Measurements from ENCODE around the gene CPNE7.
"Not testable (repeated sequence)": the region's sequence is repeated elsewhere in the genome, so short reads cannot be mapped to it uniquely, and the experiment has no call there.

The CPNE7 gene

DNA sequence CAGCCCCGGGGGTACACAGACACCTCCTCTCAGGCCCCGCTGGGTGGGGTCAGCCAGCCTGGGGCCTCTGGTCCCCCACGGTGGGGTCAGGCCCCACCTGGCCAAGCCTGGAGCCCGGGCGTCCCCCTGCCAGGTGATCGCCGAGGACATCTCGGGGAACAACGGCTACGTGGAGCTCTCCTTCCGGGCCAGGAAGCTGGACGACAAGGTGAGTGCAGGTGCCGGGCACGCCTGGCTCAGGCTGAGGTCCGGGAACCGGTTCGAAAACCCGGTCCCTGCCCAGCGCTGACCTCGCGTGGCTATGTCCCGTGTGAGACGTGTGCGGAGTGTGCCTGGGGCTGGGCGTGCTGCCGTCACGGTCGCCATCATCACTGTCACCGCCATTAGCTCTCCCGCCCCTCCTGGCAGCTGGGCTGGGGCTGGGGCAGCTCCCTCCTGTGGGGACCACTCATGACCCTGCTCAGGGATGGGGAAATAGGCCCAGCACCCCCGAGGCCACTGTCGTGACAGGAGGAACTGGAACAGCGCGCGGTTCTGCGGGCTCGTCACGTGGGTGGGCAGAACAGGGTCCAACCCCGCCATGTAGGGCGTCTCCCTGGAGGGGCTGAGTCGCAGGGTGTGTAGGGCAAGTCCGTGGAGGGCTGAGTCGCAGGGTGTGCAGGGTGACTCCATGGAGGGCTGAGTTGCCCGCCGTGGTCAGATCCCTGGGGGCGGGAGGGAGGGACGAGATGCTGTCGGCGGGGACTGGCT lies 8.5 kb downstream of the CPNE7 start:
- no peak for DNase-seq (ENCODE audit: low read depth)

DNA sequence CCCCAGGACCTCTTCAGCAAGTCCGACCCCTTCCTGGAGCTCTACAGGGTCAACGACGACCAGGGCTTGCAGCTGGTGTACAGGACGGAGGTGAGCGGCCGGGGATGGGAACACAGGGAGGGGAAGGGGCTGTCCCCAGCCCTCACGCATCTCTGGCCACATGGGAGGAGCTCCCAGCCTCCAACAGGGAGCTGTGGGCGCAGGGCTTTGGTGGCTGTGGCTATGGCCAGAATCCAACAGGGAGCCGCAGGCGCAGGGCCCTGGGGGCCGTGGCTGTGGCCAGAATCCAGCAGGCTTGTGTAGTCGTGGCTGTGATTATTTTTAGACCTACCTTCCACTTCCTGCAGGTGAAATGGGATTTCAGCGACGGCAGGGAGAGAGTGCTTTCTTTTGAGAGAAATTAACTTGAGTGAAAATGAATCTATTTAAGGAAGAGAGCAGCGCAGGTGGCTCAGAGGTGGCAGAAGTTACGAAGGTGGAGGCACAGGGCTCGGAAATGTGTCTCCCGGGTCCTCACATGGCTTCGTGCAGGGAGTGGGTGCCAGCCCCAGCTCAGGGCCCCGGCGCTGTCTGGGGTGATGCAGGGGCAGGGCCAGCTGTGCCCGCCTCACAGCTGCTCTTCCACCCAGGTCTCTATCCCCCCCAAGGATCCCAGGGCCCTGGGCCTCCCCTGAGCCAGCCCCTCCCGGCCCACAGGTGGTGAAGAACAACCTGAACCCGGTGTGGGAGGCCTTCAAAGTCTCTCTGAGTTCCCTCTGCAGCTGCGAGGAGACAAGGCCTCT lies 9.4 kb downstream of the CPNE7 start:
- DNase-seq (ENCODE audit: low read depth): no peak

DNA sequence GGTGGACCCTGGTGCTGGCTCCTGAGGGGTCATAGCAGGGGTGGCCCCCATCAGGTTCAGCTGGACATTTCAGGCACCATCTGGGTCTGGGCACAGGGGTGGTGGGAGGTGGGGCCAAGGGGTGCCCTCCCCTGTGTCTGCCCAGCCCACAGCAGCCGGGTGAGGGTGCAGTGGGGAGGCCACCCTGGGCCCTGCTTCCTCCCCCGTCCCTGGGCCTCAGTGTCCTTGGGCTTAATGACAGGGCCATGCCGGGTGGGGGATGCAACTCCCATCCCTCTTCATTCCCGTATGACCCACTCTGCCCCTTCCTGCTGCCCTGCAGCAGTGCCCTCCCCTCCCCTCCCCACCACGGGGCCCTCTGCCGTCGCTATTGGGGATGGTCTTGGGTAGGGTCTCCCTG lies 10.7 kb downstream of the CPNE7 start:
- DNase-seq (ENCODE audit: low read depth): no peak

DNA sequence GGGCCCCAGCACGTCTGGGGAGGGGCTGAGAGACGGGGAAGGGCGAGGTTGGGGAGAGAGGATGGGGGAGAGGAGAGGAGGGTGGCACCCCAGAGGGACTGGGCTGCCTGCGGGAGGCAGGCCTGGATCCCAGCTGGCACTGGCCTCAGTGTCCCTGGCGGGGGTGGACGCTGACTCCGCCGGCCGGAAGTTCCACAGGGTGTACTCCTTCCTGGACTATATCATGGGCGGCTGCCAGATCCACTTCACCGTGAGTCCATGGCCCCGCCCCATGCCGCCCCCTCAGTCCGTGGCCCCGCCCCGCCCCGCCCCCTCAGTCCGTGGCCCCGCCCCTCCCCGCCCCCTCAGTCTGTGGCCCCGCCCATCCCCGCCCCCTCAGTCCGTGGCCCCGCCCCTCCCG lies 11.3 kb downstream of the CPNE7 start:
- DNase-seq (ENCODE audit: low read depth): no peak

DNA sequence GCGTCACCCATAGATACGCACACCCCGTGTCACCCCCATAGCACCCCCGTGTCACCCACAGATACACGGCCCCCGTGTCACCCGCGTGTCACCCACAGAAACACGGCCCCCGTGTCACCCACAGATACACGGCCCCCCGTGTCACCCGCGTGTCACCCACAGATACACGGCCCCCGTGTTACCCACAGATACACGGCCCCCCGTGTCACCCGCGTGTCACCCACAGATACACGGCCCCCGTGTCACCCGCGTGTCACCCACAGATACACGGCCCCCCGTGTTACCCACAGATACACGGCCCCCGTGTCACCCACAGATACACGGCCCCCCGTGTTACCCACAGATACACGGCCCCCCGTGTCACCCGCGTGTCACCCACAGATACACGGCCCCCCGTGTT lies 12.1 kb downstream of the CPNE7 start:
- DNase-seq (ENCODE audit: low read depth): not testable (repeated sequence)

DNA sequence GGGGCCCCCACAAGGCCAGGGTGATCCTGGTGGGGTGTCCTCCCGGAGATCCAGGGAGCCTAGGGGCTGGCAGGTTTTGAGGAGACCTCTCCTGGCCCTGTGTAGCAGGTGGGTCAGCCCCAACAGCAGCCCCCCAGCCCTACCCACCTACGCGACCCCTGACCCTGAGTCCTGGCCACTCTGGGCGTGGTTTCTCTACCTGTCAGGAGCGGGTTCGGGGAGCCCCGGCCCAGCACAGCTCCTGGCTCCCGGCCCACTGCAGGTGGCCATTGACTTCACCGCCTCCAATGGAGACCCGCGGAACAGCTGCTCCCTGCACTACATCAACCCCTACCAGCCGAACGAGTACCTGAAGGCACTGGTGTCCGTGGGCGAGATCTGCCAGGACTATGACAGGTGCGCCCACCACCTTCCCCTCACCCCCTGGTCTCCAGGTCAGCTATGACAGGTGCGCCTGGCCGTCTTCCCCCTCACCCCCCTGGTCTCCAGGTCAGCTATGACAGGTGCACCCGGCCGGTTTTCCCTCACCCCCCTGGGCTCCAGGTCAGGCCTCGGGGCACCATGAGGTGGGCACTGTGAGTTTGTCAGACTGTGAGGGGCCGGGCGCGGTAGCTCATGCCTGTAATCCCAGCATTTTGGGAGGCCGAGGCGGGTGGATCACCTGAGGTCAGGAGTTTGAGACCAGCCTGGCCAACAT lies 13.0 kb downstream of the CPNE7 start:
- DNase-seq (ENCODE audit: low read depth): no peak

DNA sequence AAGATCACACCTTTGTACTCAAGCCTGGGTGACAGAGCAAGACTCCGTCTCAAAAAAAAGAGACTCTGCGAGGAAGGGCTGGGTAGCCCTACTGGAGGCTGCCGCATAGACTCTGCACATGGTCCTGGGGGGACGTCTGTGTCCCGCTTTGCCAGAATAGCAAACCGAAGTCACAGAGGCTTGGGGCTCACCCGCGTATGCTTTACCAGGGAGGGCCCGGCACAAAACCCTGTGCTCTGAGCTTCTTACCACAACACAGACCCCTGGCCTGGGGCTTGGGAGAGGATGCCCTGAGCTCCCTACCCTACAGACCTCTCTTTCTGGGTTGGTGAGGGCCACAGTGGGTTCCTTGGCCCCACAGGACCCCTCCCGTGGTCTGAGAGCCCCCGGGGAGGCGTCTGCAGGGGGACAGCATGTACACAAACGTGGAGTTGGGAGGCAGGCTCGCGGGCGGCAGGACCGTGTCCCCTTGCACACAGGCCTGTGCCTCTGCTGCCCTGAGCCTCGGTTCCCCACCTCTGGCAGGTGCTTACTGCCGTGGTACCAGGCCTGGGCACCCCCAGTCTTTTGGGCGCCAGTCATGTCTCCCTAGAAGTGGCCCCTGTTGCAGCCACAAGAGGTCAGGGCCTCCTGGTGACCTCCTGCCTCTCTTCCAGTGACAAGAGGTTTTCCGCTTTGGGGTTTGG lies 13.8 kb downstream of the CPNE7 start:
- no peak for DNase-seq (ENCODE audit: low read depth)

DNA sequence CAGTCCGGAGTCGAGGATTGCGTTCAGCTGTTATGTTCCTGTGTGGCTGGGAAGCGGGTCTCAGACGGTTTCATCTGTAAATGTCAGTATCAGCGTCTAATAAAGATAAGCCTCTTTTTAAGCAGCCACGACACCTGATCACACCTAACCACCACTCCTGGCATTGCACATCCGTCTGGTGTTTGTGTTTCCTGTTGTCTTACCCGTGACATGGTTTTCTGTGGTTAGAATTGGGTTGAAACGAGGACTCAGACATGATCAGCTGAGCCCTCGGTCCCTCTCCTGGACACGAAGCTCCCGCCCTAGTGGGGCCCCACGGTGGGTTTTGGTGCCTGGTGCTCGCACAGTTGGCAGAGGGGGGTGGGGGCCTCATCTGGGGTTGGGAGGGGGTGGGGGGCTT lies 18.3 kb downstream of the CPNE7 start:
- no peak for DNase-seq (ENCODE audit: low read depth)

DNA sequence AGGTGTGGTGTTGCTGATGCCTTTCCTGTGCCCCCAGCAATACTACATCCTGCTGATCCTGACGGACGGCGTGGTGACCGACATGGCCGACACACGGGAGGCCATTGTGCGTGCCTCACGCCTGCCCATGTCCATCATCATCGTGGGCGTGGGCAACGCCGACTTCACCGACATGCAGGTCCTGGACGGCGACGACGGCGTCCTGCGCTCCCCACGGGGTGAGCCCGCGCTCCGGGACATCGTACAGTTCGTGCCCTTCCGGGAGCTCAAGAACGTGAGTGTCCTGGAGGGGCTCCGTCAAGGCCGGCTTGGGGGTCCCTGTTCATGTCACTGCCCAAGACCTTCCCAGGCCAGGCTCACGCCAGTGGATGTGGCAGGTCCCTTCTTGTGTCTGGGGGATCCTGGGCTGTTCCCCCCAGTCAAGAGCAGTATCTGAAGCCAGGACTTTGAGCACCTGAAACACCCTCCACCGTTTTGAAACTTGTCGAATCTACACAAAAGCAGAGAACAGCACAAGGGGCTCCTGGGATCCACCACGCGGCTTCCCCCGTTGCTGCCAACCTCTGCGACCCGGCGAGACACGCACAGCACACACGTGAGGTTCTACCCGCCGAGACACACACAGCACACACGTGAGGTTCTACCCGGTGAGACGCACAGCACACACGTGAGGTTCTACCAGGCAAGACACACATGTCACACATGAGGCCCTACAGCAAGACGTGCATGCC lies 19.9 kb downstream of the CPNE7 start:
- no peak for DNase-seq (ENCODE audit: low read depth)

DNA sequence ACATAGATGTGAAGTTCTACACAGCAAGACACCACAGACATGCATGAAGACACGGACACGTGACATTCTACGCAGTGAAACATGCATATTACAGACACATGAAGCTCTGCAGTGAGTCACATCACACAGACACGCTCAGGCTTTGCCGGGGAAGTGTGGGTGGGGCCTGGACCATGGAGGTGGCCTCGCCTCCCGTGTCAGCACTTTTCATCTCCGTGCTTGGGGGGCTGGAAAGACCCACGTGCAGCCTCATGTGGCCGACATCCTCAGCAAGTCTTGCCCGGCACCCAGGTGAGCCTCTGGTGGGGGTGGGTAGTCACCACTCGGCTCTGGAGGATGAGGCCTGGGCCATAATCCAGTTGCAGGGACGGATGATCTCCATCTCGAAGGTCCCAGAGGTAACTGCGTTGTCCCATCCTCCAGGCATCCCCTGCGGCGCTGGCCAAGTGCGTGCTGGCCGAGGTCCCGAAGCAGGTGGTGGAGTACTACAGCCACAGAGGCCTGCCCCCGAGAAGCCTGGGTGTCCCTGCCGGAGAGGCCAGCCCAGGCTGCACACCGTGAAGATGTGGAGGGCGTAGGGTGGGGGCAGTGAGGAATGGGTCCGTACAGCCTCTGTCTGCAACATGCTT lies 20.6 kb downstream of the CPNE7 start:
- DNase-seq (ENCODE audit: low read depth): no peak

DNA sequence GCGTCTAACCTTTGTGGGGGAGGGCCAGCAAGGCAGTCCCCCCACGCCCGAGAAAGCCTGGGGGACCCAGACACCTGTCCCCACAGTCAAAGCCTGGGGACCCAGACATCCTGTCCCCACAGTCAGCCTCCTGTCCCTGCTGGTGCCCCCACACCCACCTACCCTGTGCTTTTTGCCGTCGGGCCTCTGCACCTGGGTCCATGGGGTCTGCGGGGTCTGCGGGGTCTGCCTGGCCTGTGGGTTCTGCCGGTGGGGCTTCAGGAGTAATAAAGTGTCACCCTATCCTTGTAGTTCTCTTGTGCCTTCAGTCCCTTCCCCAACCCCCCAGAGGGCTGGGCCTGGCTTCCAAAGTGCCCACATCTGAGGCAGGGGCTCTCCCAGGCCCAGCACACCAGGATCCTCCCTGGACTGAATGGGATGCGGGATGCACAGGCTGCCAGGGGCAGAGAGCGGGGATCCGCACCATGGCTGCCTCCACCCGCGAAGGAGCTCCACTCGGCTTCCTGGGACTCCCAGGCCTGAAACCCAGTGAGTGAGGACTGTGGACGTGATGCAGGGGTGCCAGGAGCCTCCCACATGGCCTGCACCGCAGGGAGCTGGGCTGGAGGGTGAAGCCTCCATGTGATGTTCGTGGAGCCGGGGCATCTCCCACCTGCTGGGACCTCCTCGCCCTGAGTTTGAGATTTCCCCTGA lies 21.5 kb downstream of the CPNE7 start:
- no peak for DNase-seq (ENCODE audit: low read depth)

DNA sequence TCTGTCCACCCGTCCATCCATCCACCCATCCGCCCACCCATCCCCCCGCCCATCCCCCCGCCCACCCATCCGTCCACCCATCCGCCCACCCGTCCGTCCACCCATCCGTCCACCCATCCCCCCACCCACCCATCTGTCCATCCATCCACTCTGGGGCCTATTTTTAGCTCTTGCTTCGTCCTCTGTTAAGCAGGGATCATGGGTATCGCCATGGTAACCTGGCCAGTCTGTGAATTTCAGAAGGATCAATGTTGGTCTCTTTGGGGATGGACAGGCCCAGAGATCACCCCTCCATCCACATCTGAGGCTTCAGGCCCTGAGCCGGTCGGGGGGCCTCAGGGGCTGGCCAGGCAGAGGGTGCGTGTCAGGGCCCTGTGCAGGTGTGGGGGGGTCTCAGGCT lies 22.6 kb downstream of the CPNE7 start:
- no peak for DNase-seq (ENCODE audit: low read depth)

DNA sequence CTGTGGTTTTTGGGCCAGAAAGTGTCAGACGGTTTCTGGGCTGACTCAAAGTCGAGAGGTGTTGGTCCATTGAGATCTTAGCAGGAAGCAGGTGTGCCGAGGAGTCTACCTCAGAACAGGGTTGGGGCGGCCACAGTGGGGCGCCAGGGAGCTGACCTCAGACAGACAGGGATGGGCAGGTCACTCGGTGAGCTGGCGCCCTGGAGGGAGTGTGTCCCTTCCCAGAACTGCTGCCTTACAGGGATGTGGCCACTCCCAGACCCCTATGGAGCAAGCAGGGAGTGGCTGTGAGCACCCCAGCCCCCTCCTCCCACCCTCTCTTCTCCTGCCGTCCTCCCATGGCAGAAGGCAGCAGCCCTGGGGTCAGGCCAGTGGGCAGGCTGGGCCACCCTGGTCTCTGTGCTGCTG lies 23.9 kb downstream of the CPNE7 start:
- no peak for DNase-seq (ENCODE audit: low read depth)

DNA sequence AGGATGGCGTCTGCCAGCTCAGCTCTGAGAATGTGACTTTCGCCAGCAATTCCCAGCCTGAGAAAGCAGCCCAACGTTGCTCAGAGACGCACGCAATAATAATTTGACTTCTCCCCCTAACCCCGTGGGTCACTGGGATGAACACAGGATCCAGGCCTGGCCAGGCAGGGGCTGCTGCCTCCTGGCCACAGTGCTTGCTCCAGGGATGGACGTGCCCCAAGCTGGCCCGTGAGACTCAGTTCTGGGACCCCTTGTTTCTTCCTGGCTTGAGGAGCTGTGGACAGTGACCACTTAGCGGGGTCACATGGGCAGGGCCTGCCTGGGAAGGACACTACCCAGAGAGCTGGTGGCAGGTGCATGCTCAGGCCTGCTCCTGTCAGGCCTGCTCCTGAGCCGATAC lies 24.3 kb downstream of the CPNE7 start:
- DNase-seq (ENCODE audit: low read depth): no peak

DNA sequence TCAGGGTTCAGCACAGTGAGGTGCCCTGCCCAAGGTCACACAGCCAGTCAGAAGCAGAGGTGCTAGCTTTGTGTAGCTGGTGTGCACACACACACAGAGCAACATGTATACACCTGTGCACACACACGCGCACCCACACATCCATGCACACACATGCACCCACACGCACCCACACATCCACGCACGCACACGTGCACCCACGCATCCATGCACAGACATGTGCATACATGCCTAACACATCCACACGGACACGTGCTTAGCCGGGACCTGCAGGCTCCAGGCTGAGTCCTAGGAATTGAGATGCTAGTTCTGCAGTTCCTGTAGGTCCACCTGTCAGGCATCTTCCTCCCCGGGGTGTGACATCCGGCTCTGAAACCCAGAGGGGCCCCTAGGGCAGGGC lies 24.9 kb downstream of the CPNE7 start:
- DNase-seq (ENCODE audit: low read depth): no peak

DNA sequence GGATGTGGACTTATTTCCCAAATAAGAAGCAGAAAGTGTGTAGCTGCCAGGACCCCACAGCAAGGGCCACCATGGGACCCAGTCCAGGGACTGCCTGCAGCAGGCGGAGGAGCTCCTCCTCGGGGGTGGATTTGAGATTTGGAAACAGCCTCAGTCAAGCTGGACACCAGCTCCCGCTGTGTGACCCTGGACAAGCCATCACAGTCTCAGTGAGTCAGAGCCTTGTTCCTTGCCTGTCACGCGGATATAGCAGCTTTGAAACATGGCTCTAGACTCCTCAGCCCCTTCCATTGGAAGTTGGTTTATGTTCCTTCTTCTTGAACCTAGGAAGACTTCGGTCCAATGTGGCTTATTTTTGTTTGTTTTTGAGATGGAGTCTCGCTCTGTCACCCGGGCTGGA lies 25.4 kb downstream of the CPNE7 start:
- no peak for DNase-seq (ENCODE audit: low read depth)

DNA sequence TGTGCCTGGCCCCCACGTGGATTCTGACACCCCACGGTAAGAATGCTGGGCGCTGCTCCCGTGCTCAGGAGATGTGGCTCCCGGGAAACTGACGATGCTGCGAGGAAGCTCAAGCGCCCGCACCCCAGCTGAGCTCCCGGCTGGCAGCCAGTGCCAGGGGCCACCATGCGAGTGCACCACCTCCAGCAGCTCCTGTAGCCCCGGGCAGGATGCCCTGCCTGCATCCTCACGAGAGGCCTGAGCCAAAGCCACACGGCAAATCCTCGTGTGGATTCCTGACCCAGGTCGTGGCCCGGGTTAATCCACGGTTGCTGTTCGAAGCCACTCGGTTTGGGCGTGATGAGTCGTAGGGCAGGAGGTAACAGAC lies 26.3 kb downstream of the CPNE7 start:
- DNase-seq (ENCODE audit: low read depth): no peak

DNA sequence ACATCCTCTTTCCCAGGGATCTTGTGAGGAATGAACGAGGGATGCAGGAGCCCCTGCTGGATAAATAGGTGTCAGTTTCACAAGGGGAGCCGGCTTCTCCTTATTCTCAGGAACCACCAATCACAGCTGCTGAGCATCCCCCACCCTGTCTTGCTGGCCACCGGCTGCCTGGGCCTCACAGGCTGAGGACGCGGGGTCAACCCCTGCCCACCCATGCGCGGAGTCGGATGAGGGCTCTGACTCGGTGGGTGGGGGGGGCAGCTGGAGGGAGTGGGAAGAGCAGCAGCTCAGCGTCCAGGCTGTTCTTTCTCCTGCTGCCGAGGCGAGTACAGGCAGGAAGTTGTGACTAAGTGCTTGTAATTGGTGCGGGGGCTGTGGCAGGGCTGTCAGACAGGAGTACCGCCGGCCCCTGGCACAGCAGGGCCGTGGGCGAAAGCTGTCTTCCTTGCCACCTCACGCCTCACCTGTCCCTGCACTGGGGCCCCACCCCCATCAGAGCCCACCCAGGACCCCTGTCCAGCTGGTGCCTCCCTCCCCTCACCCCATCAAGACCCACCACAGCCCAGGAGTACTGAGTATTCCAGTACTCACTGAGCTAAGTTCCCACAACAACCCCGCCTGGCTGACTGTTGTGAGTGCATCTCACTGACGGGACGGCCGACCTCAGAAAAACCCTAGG lies 26.9 kb downstream of the CPNE7 start:
- no peak for DNase-seq (ENCODE audit: low read depth)

DNA sequence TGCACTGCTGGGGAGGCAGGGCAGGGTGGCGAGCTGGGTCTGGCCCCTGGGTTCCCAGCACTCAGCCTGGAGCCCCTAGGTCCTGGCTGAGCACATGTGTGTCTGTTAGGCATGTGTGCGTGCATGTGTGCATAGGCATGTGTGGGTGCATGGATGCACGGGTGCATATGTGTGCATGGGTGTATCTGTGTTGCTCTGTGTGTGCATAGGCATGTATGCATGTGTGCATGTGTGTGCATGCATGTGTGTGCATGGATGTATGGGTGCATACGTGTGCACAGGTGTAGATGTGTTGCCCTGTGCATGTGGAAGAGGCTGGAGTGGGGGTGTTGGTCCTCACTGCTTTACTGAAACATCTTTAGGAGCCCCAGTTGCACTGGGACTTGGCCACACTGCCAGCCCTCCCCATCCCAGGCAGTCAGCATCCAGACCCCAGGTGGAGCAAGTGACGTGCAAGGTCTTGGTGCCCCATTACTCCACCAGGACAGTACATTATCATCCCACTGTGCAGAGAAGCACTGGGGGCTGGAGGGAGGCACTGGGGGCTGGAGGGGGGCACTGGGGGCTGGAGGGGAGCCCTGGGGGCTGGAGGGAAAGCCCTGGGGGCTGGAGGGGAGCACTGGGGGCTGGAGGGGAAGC lies 27.5 kb downstream of the CPNE7 start:
- no peak for DNase-seq (ENCODE audit: low read depth)

DNA sequence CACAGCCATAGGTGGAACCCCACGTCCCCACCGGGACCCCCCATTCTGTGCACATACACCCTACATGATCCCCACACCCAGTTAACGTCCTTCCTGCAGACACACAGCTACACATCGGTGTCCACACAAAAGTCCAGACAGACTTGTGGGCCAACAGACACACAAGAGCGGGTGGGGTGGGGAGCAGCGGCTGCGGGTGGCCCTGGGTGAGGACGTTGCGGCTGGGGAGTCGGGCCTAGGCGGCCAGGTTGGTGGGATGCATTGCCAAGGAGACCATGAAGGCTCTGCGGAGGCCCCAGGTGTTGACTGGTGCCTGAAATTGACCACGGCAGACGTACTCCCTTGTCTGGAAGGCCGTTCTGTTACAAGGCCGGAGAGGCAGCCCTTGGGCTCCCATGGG lies 29.2 kb downstream of the CPNE7 start:
- no peak for DNase-seq (ENCODE audit: low read depth)
